SK-N-SH (cell line): Measurements from ENCODE around the gene PDE11A.

Source experiments
- CHD2 ChIP-seq: fragments of 150-350 bp; IDR thresholded peaks from 2 replicates; pipeline ENCODE4 v1.6.1; 2018; ENCODE audit warnings: low read length; ENCODE audit not compliant: partially characterized antibody
- CTCF ChIP-seq: fragments of 200-600 bp; sonication (generic); IDR thresholded peaks from 2 replicates; pipeline ENCODE4 v1.6.1; 2017; ENCODE audit warnings: antibody characterized with exemption, mild to moderate bottlenecking, moderate library complexity
- EZH2phosphoT487 ChIP-seq: fragments of 200-600 bp; sonication (generic); IDR thresholded peaks from 2 replicates; pipeline ENCODE4 v1.6.1; 2017; ENCODE audit warnings: low read depth, mixed run types, mild to moderate bottlenecking, antibody characterized with exemption, moderate library complexity, borderline replicate concordance
- JUND ChIP-seq: IDR thresholded peaks from 2 replicates; pipeline ENCODE4 v1.4.0; 2012
- NRF1 ChIP-seq: IDR thresholded peaks from 2 replicates; pipeline ENCODE4 v1.6.1; 2012; ENCODE audit warnings: low read depth, mild to moderate bottlenecking, low read length
- POLR2AphosphoS5 ChIP-seq: IDR thresholded peaks from 2 replicates; pipeline ENCODE4 v1.6.1; 2012; ENCODE audit warnings: low read depth, low read length
- RAD21 ChIP-seq: IDR thresholded peaks from 2 replicates; pipeline ENCODE4 v1.6.1; 2012; ENCODE audit warnings: mild to moderate bottlenecking, low read length
- REST ChIP-seq: IDR thresholded peaks from 2 replicates; pipeline ENCODE4 v1.6.1; 2012; ENCODE audit warnings: mild to moderate bottlenecking, low read depth, low read length, moderate library complexity
- RFX5 ChIP-seq: IDR thresholded peaks from 2 replicates; pipeline ENCODE4 v1.6.1; 2012; ENCODE audit warnings: mild to moderate bottlenecking, improper control_type of control experiment, low read length
- SIN3A ChIP-seq: IDR thresholded peaks from 2 replicates; pipeline ENCODE4 v1.6.1; 2012; ENCODE audit warnings: low read depth, mild to moderate bottlenecking, low read length, moderate library complexity, borderline replicate concordance
- TCF12 ChIP-seq: IDR thresholded peaks from 2 replicates; pipeline ENCODE4 v1.4.0; 2012
- TEAD4 ChIP-seq: IDR thresholded peaks from 2 replicates; pipeline ENCODE4 v1.4.0; 2012; ENCODE audit warnings: mild to moderate bottlenecking, borderline replicate concordance; ENCODE audit not compliant: insufficient read depth
- USF2 ChIP-seq: fragments of 150-350 bp; IDR thresholded peaks from 2 replicates; pipeline ENCODE4 v1.6.1; 2017; ENCODE audit warnings: antibody characterized with exemption, low read length, low read depth, borderline replicate concordance
- YY1 ChIP-seq: IDR thresholded peaks from 2 replicates; pipeline ENCODE4 v1.4.0; 2012; ENCODE audit warnings: low read depth, mild to moderate bottlenecking

GRCh38 chr2:177735318-177735803 lies 337.2 kb downstream of the PDE11A start:
- TF ChIP-seq TCF12: no peak
- no peak for TF ChIP-seq CTCF
- TF ChIP-seq RFX5: no peak
- TF ChIP-seq SIN3A: no peak
- no peak for TF ChIP-seq REST
- no peak for TF ChIP-seq RAD21
- no peak for TF ChIP-seq NRF1
- no peak for TF ChIP-seq YY1
- TF ChIP-seq POLR2AphosphoS5: no peak
- TF ChIP-seq CHD2: no peak
- no peak for TF ChIP-seq USF2
- TF ChIP-seq JUND: no peak
- no peak for TF ChIP-seq EZH2phosphoT487
- TF ChIP-seq TEAD4: no peak
